HG03025 (cell line): ENCODE data around the gene KLK1.
"Not testable (repeated sequence)": the region's sequence is repeated elsewhere in the genome, so short reads cannot be mapped to it uniquely, and the experiment has no call there.

ENCODE experiments used
- ATAC-seq: cut with Tn5 transposase; IDR thresholded peaks from one replicate; pipeline ENCODE4 v1.9.1; 2021; ENCODE audit warnings: mild to moderate bottlenecking, moderate library complexity; ENCODE audit not compliant: unreplicated experiment, low FRiP score

Gene KLK1

GRCh38 chr19:50794074-50794875 lies 29.3 kb downstream of the KLK1 start:
- no peak for ATAC-seq

- no peak for ATAC-seq
Observed at GRCh38 chr19:50793558-50794065, 30.0 kb downstream of the KLK1 start.

DNA sequence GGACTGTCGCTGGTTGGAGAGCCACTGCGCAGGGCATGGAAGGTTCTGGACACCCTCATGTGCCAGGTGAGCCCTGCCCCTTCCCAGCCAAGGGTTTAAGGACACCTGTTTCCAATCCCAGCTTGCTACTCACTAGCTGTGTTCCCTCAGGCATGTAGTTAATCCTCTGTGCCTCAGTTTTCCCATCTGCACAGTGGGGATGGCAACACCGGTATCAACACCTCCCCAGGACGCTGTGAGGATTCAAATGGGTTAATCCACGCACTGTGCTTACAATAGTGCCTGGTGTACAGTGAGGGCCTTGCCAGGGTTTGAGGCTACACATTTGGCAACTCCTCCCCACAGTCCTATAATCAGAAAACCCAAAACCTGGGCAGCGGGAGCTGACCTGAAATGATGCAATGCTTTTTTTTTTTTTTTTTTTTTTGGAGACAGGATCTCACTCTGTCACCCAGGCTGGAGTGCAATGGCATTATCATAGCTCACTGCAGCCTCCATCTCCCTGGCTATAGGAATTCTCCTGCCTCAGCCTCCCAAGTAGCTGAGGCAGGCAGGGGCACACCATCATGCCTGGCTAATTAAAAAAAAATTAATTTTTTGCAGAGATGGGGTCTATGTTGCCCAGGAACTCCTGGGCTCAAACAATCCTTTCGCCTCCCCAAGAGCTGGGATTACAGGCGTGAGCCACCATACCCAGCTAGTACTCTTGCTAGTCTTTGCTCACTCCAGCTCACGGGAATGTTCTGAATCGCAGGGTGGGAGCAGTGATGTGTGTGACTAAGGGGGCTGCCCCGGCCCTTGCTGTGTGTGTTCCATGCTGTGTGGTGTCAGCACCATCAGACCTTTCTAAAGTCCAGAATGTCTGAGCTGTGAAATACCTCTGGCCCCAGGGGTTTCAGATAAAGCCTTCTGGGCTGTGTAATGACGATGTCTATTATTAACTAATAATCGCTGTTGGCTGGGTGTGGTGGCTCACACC lies 31.0 kb downstream of the KLK1 start:
- ATAC-seq: no peak

- no peak for ATAC-seq
Observed at GRCh38 chr19:50791594-50792271, 31.9 kb downstream of the KLK1 start.

- no peak for ATAC-seq
Observed at GRCh38 chr19:50790922-50791467, 32.6 kb downstream of the KLK1 start.

GRCh38 chr19:50790396-50790795 lies 33.2 kb downstream of the KLK1 start, which contains the start of gene ACP4:
Gene ACP4 (plus strand): TSS chr19:50790415. CDS start chr19:50790415, 0 bp downstream.
- ATAC-seq: no peak

DNA sequence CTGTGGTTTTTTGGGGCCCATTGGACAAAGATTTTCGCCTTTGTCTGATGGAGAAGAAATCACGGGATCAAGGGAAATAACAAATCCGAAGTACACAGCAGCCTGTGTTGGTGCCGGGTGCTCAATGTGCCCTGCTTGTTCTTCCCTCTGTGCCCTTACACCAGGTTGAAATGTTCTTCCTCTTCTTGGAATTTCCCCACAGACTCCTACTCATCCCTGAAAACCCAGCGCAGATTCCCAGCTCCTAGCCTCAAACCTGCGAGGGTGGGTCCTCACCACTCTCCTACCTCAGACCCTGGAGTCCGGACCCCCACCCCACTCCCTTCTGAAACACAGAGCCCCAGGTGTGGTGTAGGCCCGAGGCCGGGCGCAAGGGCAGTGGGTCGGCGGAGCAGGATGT lies 38.3 kb downstream of the KLK1 start:
- no peak for ATAC-seq

DNA sequence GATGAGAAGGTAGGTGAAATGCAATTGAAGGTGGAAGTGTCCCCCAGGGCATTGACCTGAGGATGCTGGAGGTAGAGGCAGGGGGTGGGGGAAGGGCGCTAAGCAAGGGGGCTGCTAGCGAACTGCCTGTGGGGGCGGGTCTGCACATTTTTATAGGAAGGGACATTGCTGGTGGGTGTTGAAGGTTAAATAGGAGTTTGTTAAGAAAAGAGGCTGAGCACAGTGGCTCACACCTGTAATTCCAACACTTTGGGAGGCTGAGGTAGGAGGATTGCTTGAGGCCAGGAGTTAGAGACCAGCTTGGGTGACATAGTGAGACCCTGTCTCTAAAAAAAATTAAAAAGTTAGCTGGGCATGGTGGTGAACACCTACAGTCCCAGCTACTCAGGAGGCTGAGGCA lies 38.9 kb downstream of the KLK1 start:
- ATAC-seq: no peak

- ATAC-seq: not testable (repeated sequence)
Observed at GRCh38 chr19:50783848-50784152, 39.8 kb downstream of the KLK1 start.

GRCh38 chr19:50780753-50781435 lies 42.7 kb downstream of the KLK1 start:
- no peak for ATAC-seq

GRCh38 chr19:50779504-50780457 lies 43.8 kb downstream of the KLK1 start:
- ATAC-seq: no peak

DNA sequence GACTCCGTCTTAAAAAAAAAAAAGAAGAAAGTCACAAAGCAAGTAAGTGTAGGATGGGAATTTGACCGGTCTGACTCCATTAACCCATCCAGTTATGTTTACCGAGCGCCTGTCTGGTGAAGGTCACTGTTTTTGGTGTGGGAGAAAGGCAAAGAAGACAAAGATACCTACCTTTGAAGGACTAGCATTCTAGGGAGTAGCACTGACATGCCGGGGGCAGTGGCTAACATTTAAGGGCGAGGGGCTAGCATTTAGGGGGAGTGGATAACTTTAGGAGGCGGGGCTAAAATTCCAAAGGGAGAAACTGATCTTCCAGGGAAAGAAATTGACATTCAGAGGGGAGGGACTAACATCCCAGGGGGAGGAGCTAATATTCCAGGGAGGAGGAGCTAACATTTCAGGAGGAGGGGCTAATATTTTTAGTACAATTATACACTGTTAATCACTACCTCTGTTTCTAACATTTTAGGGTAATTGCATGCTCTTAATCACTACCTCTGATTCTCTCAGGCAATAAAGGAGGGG lies 44.6 kb downstream of the KLK1 start:
- no peak for ATAC-seq

DNA sequence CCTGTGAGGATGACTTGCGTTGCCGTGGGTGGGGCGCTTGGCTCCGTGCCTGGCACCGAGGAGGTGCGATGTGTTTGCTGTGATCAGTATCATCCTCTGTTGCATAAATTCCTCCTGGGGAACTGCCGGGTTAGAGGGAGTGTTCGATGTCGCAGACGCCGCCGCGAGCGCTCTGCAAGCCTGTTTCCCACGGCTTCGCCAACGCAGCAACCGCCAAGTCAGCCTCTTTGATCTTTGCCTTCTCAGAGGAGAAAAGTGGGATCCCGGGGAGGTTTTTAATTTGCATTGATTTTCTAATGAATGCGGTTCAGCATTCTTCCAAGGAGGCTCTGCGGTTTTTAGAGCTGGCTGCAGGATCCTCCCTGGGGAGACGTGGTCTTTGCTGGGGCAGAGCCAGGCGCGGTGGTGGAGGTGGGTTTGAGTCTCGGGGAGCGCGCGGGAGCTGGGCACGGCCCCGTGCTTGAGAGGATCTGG lies 45.7 kb downstream of the KLK1 start:
- ATAC-seq: no peak

- ATAC-seq: no peak
Observed at GRCh38 chr19:50777261-50777660, 46.3 kb downstream of the KLK1 start.

GRCh38 chr19:50776131-50776530 lies 47.5 kb downstream of the KLK1 start:
- ATAC-seq: no peak

GRCh38 chr19:50773454-50773853 lies 50.1 kb downstream of the KLK1 start:
- ATAC-seq: not testable (repeated sequence)

- not testable (repeated sequence) for ATAC-seq
Observed at GRCh38 chr19:50772912-50773311, 50.7 kb downstream of the KLK1 start.

DNA sequence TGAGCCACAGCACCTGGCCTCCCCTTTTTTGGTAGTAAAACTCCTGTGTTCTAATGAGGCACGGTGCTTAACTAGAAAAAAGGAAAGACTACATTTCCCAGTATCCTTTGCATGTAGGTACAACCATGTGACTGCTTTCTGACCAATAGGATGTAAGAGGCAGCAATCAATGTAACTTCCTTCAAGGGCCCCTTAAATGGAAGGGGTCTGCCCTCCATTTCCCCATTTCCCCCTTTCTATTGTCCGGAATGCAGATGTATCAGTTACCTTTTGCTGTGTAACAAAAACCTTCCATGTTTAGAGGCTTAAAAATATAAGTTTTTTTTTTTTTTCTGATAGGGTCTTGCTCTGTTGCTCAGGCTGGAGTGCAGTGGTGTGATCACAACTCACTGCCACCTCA lies 51.1 kb downstream of the KLK1 start:
- ATAC-seq: no peak
